Natural killer cell (primary cell): Measurements from ENCODE around the gene FTSJ3. TPM values are rescaled to one million over a fixed set of nuclear protein-coding genes. Genes with fewer than 3 reads are reported as not detected.
A peak's percentile ranks its signal among the peaks of the same experiment; 100 is the strongest.

Source experiments
- ATAC-seq, 3 donors: fragments of 150-1000 bp in 2 of 3; fragments of 200-7000 bp in 1 of 3; cut with Tn5 transposase; 1 replicate in 1 of 3; 2 replicates in 2 of 3; pipeline ENCODE4 v1.10.0; 2021; ENCODE audit warnings: mild to moderate bottlenecking in 2 of 3, moderate library complexity in 2 of 3
- DNase-seq, 2 donors: peaks; one replicate each; pipeline versions ENCODE4 v3.0.0 to v3.0.0-alpha.2; 2013 to 2021; ENCODE audit warnings: mixed read lengths in 1 of 2
- H3K27ac ChIP-seq: one replicate; pipeline ENCODE4 v1.5.1; 2013; ENCODE audit warnings: mild to moderate bottlenecking, low read length
- H3K27me3 ChIP-seq: one replicate; pipeline ENCODE4 v1.6.1; 2013; ENCODE audit warnings: low read length; ENCODE audit not compliant: control insufficient read depth, insufficient read depth
- H3K36me3 ChIP-seq: one replicate; pipeline ENCODE4 v1.6.1; 2013; ENCODE audit warnings: low read length; ENCODE audit not compliant: control insufficient read depth, insufficient read depth
- H3K4me1 ChIP-seq: one replicate; pipeline ENCODE4 v1.6.1; 2013; ENCODE audit warnings: low read length; ENCODE audit not compliant: control insufficient read depth, insufficient read depth
- H3K4me3 ChIP-seq: one replicate; pipeline ENCODE4 v1.5.1; 2013; ENCODE audit warnings: low read length
- H3K9me3 ChIP-seq: one replicate; pipeline ENCODE4 v1.6.1; 2013; ENCODE audit warnings: low read length; ENCODE audit not compliant: control insufficient read depth, insufficient read depth
- H3K27ac Mint-ChIP-seq, 2 donors: one replicate each; pipeline ENCODE4 v1.8.0; 2022; ENCODE audit warnings: mild to moderate bottlenecking in 2 of 2, mixed read lengths in 2 of 2, moderate library complexity in 1 of 2
- H3K27me3 Mint-ChIP-seq, 2 donors: one replicate each; pipeline ENCODE4 v1.8.0; 2022; ENCODE audit warnings: low read depth in 2 of 2, mixed read lengths in 2 of 2
- H3K36me3 Mint-ChIP-seq: one replicate; pipeline ENCODE4 v1.8.0; 2022; ENCODE audit warnings: mixed read lengths
- H3K4me1 Mint-ChIP-seq, 2 donors: one replicate each; pipeline ENCODE4 v1.8.0; 2022; ENCODE audit warnings: mixed read lengths in 2 of 2
- H3K4me3 Mint-ChIP-seq: one replicate; pipeline ENCODE4 v1.8.0; 2022; ENCODE audit warnings: mild to moderate bottlenecking, moderate library complexity, mixed read lengths
- H3K9me3 Mint-ChIP-seq, 2 donors: one replicate each; pipeline ENCODE4 v1.8.0; 2022; ENCODE audit warnings: mixed read lengths in 2 of 2
- CTCF ChIP-seq: fragments of 200-600 bp; IDR thresholded peaks from one replicate; pipeline ENCODE4 v1.8.0; 2022; ENCODE audit warnings: antibody characterized with exemption
- WGBS: methylation state at CpG from one replicate; pipeline ENCODE4 v1.1.7; 2013; ENCODE audit warnings: missing lambda C conversion rate; ENCODE audit not compliant: insufficient coverage; 5-methylcytosine and 5-hydroxymethylcytosine counted together
- intact Hi-C: fragments of 100-400 bp; cut with micrococcal nuclease; formaldehyde crosslinking; loops from one replicate; pipeline ENCODE4 v1.14.2; 2022
- total RNA-seq, 4 donors: library from RNA; stranded (reverse); fragments of 120-200 nt in 1 of 4; gene quantifications; one replicate each; pipeline versions ENCODE4 v1.2.3 to v1.2.4, GENCODE V29; 2013 to 2022

FTSJ3 gene
- total RNA-seq, 3 donors from 2014 or later (not counting 1 experiment from before 2014, with no cell fraction given): 35.2 to 53.5 (median 51.6) TPM

GRCh38 chr17:63822537-63822936 is 4.9 kb downstream of the FTSJ3 start:
- ATAC-seq (no peak), DNase-seq (no peak)
- Mint-ChIP-seq H3K36me3 (peaks cover 30% of the 10 kb centered on the region), H3K9me3 (no peaks in the 10 kb centered on the region), H3K4me3 (no peak overlapping the region), H3K27me3 (no peaks in the 10 kb centered on the region), H3K27ac (peak overlapping the region; percentile 43 to 68), H3K4me1 (peaks cover 29 to 44% of the 10 kb centered on the region in 2 donors)
- no peaks in the 10 kb centered on the region for H3K27me3 ChIP-seq
- H3K9me3 ChIP-seq: no peaks in the 10 kb centered on the region
- intact Hi-C loops: no loop called here
- H3K4me1 ChIP-seq: peaks cover 15% of the 10 kb centered on the region
- no peak overlapping the region for H3K27ac ChIP-seq
- TF ChIP-seq CTCF: no peak
- H3K36me3 ChIP-seq: peaks cover 77% of the 10 kb centered on the region
- H3K4me3 ChIP-seq: no peak overlapping the region

GRCh38 chr17:63821804-63822203 is 5.7 kb downstream of the FTSJ3 start:
- H3K36me3 Mint-ChIP-seq: peaks cover 31% of the 10 kb centered on the region
- 74% methylated on average over 6 of the region's 6 CpGs for WGBS

GRCh38 chr17:63820963-63821561 is 6.4 kb downstream of the FTSJ3 start:
- Mint-ChIP-seq H3K27ac (peak overlapping the region; percentile 43 to 68), H3K4me3 (no peak overlapping the region), H3K27me3 (no peaks in the 10 kb centered on the region), H3K9me3 (no peaks in the 10 kb centered on the region), H3K36me3 (peaks cover 31% of the 10 kb centered on the region), H3K4me1 (peaks cover 14 to 29% of the 10 kb centered on the region in 2 donors)
- Histone ChIP-seq H3K27ac (no peak overlapping the region), H3K36me3 (peaks cover 91% of the 10 kb centered on the region), H3K27me3 (no peaks in the 10 kb centered on the region), H3K4me1 (peaks cover 7% of the 10 kb centered on the region), H3K4me3 (no peak overlapping the region), H3K9me3 (no peaks in the 10 kb centered on the region)
- ATAC-seq (no peak), DNase-seq (no peak)
- WGBS: 92% methylated on average over 10 of the region's 10 CpGs
- intact Hi-C loops: no loop called here
- no peak for TF ChIP-seq CTCF

More at GRCh38 chr17:63821804-63822203, 5.7 kb downstream of the FTSJ3 start:
- peaks cover 84% of the 10 kb centered on the region for H3K36me3 ChIP-seq
- no peaks in the 10 kb centered on the region for H3K27me3 ChIP-seq
- Mint-ChIP-seq H3K4me3 (peak overlapping the region; percentile 5), H3K9me3 (no peaks in the 10 kb centered on the region), H3K4me1 (peaks cover 21 to 37% of the 10 kb centered on the region in 2 donors), H3K27ac (peak overlapping the region; percentile 43 to 68), H3K27me3 (no peaks in the 10 kb centered on the region)
- intact Hi-C loops: no loop called here
- no peak for TF ChIP-seq CTCF
- H3K9me3 ChIP-seq: no peaks in the 10 kb centered on the region
- ATAC-seq (no peak), DNase-seq (no peak)
- peaks cover 15% of the 10 kb centered on the region for H3K4me1 ChIP-seq
- no peak overlapping the region for H3K27ac ChIP-seq
- no peak overlapping the region for H3K4me3 ChIP-seq
